Naive thymus-derived CD4-positive, alpha-beta T cell (primary cell): ENCODE results near the gene TAPBPL. TPM values are rescaled to one million over a fixed set of nuclear protein-coding genes. Genes with fewer than 3 reads are reported as not detected.

Experiments
- ATAC-seq: fragments of 150-1000 bp; cut with Tn5 transposase; 2 replicates; pipeline ENCODE4 v1.10.0; 2021; ENCODE audit warnings: mild to moderate bottlenecking, moderate library complexity
- CTCF ChIA-PET: fragments of 350-600 bp; sonication (Branson Sonifier 250); formaldehyde crosslinking; loops from one replicate; lab custom pipeline; 2021; ENCODE audit warnings: antibody characterized with exemption; lab: Charles Lee
- POLR2A ChIA-PET: fragments of 350-600 bp; sonication (Branson Sonifier 250); formaldehyde crosslinking; loops from one replicate; lab custom pipeline; 2021; ENCODE audit warnings: antibody characterized with exemption, inconsistent platforms; lab: Charles Lee
- DNase-seq, 9 donors: peaks; one replicate each; pipeline versions ENCODE4 v3.0.0 to v3.0.0-alpha.2; 2020 to 2022; ENCODE audit warnings: mixed read lengths in 1 of 9
- H3K27ac ChIP-seq: one replicate; pipeline ENCODE4 v1.7.0; 2013; ENCODE audit warnings: mild to moderate bottlenecking, low read depth, low read length, moderate library complexity
- H3K27me3 ChIP-seq, 2 donors: one replicate each; pipeline ENCODE4 v1.7.0; 2013; ENCODE audit warnings: low read length in 2 of 2, mild to moderate bottlenecking in 2 of 2, moderate library complexity in 2 of 2; ENCODE audit not compliant: control insufficient read depth in 2 of 2, insufficient read depth in 2 of 2
- H3K36me3 ChIP-seq, 3 experiments: 1 replicate in 2 of 3; 2 replicates in 1 of 3; pipeline ENCODE4 v1.7.0; 2013; ENCODE audit warnings: low read length in 3 of 3, mild to moderate bottlenecking in 3 of 3, moderate library complexity in 1 of 3; ENCODE audit not compliant: insufficient read depth in 3 of 3, control insufficient read depth in 2 of 3
- H3K4me1 ChIP-seq, 2 donors: one replicate each; pipeline ENCODE4 v1.7.0; 2013; ENCODE audit warnings: low read length in 2 of 2, mild to moderate bottlenecking in 2 of 2, moderate library complexity in 1 of 2; ENCODE audit not compliant: control insufficient read depth in 2 of 2, insufficient read depth in 2 of 2
- H3K4me3 ChIP-seq: 2 replicates; pipeline ENCODE4 v1.7.0; 2013; ENCODE audit warnings: mild to moderate bottlenecking, low read length
- H3K9me3 ChIP-seq, 3 experiments: 1 replicate in 2 of 3; 2 replicates in 1 of 3; pipeline ENCODE4 v1.7.0; 2013; ENCODE audit warnings: low read length in 3 of 3; ENCODE audit not compliant: control insufficient read depth in 2 of 3
- H3K27ac Mint-ChIP-seq, 9 donors: one replicate each; pipeline ENCODE4 v1.8.0; 2020 to 2022; ENCODE audit warnings: mixed read lengths in 9 of 9, mild to moderate bottlenecking in 8 of 9, moderate library complexity in 5 of 9, inconsistent platforms in 2 of 9
- H3K27me3 Mint-ChIP-seq, 5 donors: one replicate each; pipeline ENCODE4 v1.8.0; 2021 to 2022; ENCODE audit warnings: mixed read lengths in 5 of 5, mild to moderate bottlenecking in 1 of 5
- H3K36me3 Mint-ChIP-seq, 5 donors: one replicate each; pipeline ENCODE4 v1.8.0; 2020 to 2022; ENCODE audit warnings: mixed read lengths in 5 of 5, mild to moderate bottlenecking in 3 of 5, inconsistent platforms in 1 of 5
- H3K4me1 Mint-ChIP-seq, 7 donors: one replicate each; pipeline ENCODE4 v1.8.0; 2020 to 2022; ENCODE audit warnings: mixed read lengths in 7 of 7, mild to moderate bottlenecking in 3 of 7, inconsistent platforms in 1 of 7
- H3K4me3 Mint-ChIP-seq, 10 donors: one replicate each; pipeline ENCODE4 v1.8.0; 2020 to 2022; ENCODE audit warnings: mild to moderate bottlenecking in 10 of 10, mixed read lengths in 10 of 10, moderate library complexity in 6 of 10, inconsistent platforms in 2 of 10
- H3K9me3 Mint-ChIP-seq, 11 donors: one replicate each; pipeline ENCODE4 v1.8.0; 2020 to 2022; ENCODE audit warnings: mixed read lengths in 11 of 11, mild to moderate bottlenecking in 4 of 11, inconsistent platforms in 1 of 11, moderate library complexity in 1 of 11
- intact Hi-C, 2 donors: fragments of 100-400 bp; cut with micrococcal nuclease; formaldehyde crosslinking; loops; one replicate each; pipeline ENCODE4 v1.15.1; 2023
- polyA plus RNA-seq, 2 donors: library from polyadenylated mRNA; unstranded; fragments of 300-500 nt; fragmentation: Illumina TruSeq; gene quantifications; one replicate each; pipeline ENCODE4 v1.2.3, GENCODE V29; 2021
- total RNA-seq, 6 experiments: library from RNA in 5 of 6; stranded (reverse) in 5 of 6; gene quantifications; 1 replicate in 5 of 6; 2 replicates in 1 of 6; pipeline ENCODE4 v1.2.3 and lab custom pipeline; 2021 to 2026

TAPBPL gene
- total and polyA plus RNA-seq, 7 experiments from 2014 or later: 23.0 to 104 (median 52.9) TPM

DNA sequence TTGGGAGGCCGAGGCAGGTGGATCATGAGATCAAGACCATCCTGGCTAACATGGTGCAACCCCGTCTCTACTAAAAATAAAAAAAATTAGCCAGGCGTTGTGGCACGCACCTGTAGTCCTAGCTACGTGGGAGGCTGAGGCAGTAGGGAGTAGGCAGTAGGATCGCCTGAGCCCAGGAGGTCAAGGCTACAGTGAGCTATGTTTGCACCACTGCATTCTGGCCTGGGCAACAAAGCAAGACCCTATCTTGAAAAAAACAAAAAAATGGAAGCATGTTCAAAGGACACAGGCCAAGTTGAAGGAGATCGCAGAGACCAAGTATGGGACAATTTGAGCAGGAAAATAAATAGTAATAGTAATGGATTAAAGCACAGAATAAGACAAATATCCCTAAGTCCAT is 56.2 kb downstream of the TAPBPL start:
- DNase-seq (no peak), ATAC-seq (no peak)
- Mint-ChIP-seq H3K36me3 (peaks cover 15 to 41% (median 33%) of the 10 kb centered on the region in 5 donors), H3K27me3 (no peaks in the 10 kb centered on the region), H3K9me3 (no peaks in the 10 kb centered on the region), H3K27ac (no peak overlapping the region), H3K4me3 (no peak overlapping the region), H3K4me1 (peaks cover 0 to 21% (median 6%) of the 10 kb centered on the region in 7 donors)
- Histone ChIP-seq H3K27me3 (no peaks in the 10 kb centered on the region), H3K4me3 (no peak overlapping the region), H3K9me3 (no peaks in the 10 kb centered on the region), H3K27ac (no peak overlapping the region), H3K36me3 (peaks cover 5 to 34% (median 7%) of the 10 kb centered on the region in 3 experiments), H3K4me1 (no peaks in the 10 kb centered on the region)
- intact Hi-C loops: no loop called here
- ChIA-PET POLR2A (interaction anchor here (1.5 kb wide), 1 partner anchor 13 kb away, joined by 7 read pairs; no protein-coding TSS in a partner anchor), CTCF (no interaction called here)

Other genes starting within 250 kb of the TAPBPL start
- not detected for gene PLEKHG6, start 141.4 kb upstream of the TAPBPL start, total RNA-seq
- gene PLEKHG6, start 141.4 kb upstream of the TAPBPL start, polyA plus RNA-seq: 1 to 10 TPM in 1 of 2 donors, under 1 TPM in 1; 0.15 to 1.3 TPM
- gene TNFRSF1A, start 110.0 kb upstream of the TAPBPL start, total RNA-seq: 10 to 100 TPM; 40.9 to 99.4 (median 67.3) TPM
- 10 to 100 TPM; 24.1 to 46.3 TPM for gene TNFRSF1A, start 110.0 kb upstream of the TAPBPL start, polyA plus RNA-seq
- gene SCNN1A, start 76.5 kb upstream of the TAPBPL start, total RNA-seq: 1 to 10 TPM in 4 of 5 experiments, under 1 TPM in 1; 0.22 to 5.3 (median 3.6) TPM
- gene SCNN1A, start 76.5 kb upstream of the TAPBPL start, polyA plus RNA-seq: 1 to 10 TPM in 1 of 2 donors, under 1 TPM in 1; 0.84 to 1.2 TPM
- 10 to 100 TPM in 1 of 5 experiments, 1 to 10 TPM in 3, under 1 TPM in 1; 0.34 to 25.2 (median 2.2) TPM for gene LTBR, start 67.9 kb upstream of the TAPBPL start, total RNA-seq
- not detected for gene LTBR, start 67.9 kb upstream of the TAPBPL start, polyA plus RNA-seq
- gene CD27, start 7.1 kb upstream of the TAPBPL start, total RNA-seq: 100 to 1,000 TPM in 4 of 5 experiments, 10 to 100 TPM in 1; 74.1 to 217 (median 130) TPM
- 100 to 1,000 TPM; 560 to 590 TPM for gene CD27, start 7.1 kb upstream of the TAPBPL start, polyA plus RNA-seq
- gene VAMP1, start 18.6 kb downstream of the TAPBPL start, total RNA-seq: 100 to 1,000 TPM in 2 of 5 experiments, 10 to 100 TPM in 3; 38.7 to 123 (median 47.9) TPM
- 10 to 100 TPM; 10.9 to 14.0 TPM for gene VAMP1, start 18.6 kb downstream of the TAPBPL start, polyA plus RNA-seq
- gene MRPL51, start 41.2 kb downstream of the TAPBPL start, total RNA-seq: 100 to 1,000 TPM in 1 of 5 experiments, 10 to 100 TPM in 4; 22.5 to 208 (median 80.9) TPM
- gene MRPL51, start 41.2 kb downstream of the TAPBPL start, polyA plus RNA-seq: 100 to 1,000 TPM; 204 to 220 TPM
- gene NCAPD2, start 42.1 kb downstream of the TAPBPL start, total RNA-seq: 100 to 1,000 TPM in 1 of 5 experiments, 10 to 100 TPM in 4; 30.3 to 121 (median 38.4) TPM
- 10 to 100 TPM; 24.4 to 46.7 TPM for gene NCAPD2, start 42.1 kb downstream of the TAPBPL start, polyA plus RNA-seq
- gene GAPDH, start 82.5 kb downstream of the TAPBPL start, total RNA-seq: 1,000 to 10,000 TPM in 1 of 5 experiments, 100 to 1,000 TPM in 4; 330 to 4,503 (median 379) TPM
- 1,000 to 10,000 TPM; 1,202 to 1,413 TPM for gene GAPDH, start 82.5 kb downstream of the TAPBPL start, polyA plus RNA-seq
- 10 to 100 TPM; 28.2 to 55.9 (median 45.9) TPM for gene IFFO1, start 104.0 kb downstream of the TAPBPL start, total RNA-seq
- gene IFFO1, start 104.0 kb downstream of the TAPBPL start, polyA plus RNA-seq: 10 to 100 TPM in 1 of 2 donors, 1 to 10 TPM in 1; 5.4 to 11.4 TPM
- 100 to 1,000 TPM in 1 of 5 experiments, 10 to 100 TPM in 4; 74.4 to 102 (median 87.6) TPM for gene NOP2, start 116.2 kb downstream of the TAPBPL start, total RNA-seq
- 10 to 100 TPM; 24.2 to 53.7 TPM for gene NOP2, start 116.2 kb downstream of the TAPBPL start, polyA plus RNA-seq
- gene CHD4, start 155.3 kb downstream of the TAPBPL start, total RNA-seq: 100 to 1,000 TPM; 246 to 387 (median 267) TPM
- gene CHD4, start 155.3 kb downstream of the TAPBPL start, polyA plus RNA-seq: 10 to 100 TPM; 41.8 to 91.4 TPM
- gene LPAR5, start 183.9 kb downstream of the TAPBPL start, total RNA-seq: 1 to 10 TPM; 3.3 to 8.3 (median 6.4) TPM
- 1 to 10 TPM; 6.6 to 6.9 TPM for gene LPAR5, start 183.9 kb downstream of the TAPBPL start, polyA plus RNA-seq
- gene ACRBP, start 195.4 kb downstream of the TAPBPL start, total RNA-seq: 10 to 100 TPM in 2 of 5 experiments, 1 to 10 TPM in 3; 2.3 to 23.0 (median 6.6) TPM
- 1 to 10 TPM in 1 of 2 donors, under 1 TPM in 1; 0.27 to 1.1 TPM for gene ACRBP, start 195.4 kb downstream of the TAPBPL start, polyA plus RNA-seq
- 100 to 1,000 TPM in 1 of 5 experiments, 10 to 100 TPM in 4; 33.1 to 101 (median 39.6) TPM for gene ING4, start 211.1 kb downstream of the TAPBPL start, total RNA-seq
- 100 to 1,000 TPM; 103 to 106 TPM for gene ING4, start 211.1 kb downstream of the TAPBPL start, polyA plus RNA-seq
- gene ZNF384, start 237.3 kb downstream of the TAPBPL start, total RNA-seq: 10 to 100 TPM; 62.8 to 98.2 (median 85.4) TPM
- gene ZNF384, start 237.3 kb downstream of the TAPBPL start, polyA plus RNA-seq: 10 to 100 TPM; 23.8 to 36.8 TPM
- 1 to 10 TPM in 3 of 5 experiments, under 1 TPM in 1, not detected in 1; 0.64 to 1.7 (median 1.2) TPM for gene PIANP, start 248.8 kb downstream of the TAPBPL start, total RNA-seq
- under 1 TPM; 0.22 to 0.53 TPM for gene PIANP, start 248.8 kb downstream of the TAPBPL start, polyA plus RNA-seq